ENCODE results near the gene OTOL1. TPM values are rescaled to one million over a fixed set of nuclear protein-coding genes. Genes with fewer than 3 reads are reported as not detected.

Gene OTOL1
- not detected in 2 replicates for total RNA-seq (ENCODE audit: low replicate concordance)

- no peak for DNase-seq (ENCODE audit: low read depth)
- no peak for TF ChIP-seq CTCF (IDR thresholded peaks at IDR 0.05; ENCODE audit: insufficient read depth, low read length)
- H3K4me3 ChIP-seq (ENCODE audit: low read depth, low read length) = no peak within 1 kb of the TSS
Measured at GRCh38 chr3:161496508-161496907, at the start of gene OTOL1. TSS of gene OTOL1 (plus strand) at chr3:161496808. CDS start at chr3:161496808, 0 bp downstream.

GRCh38 chr3:161449785-161450184 is 46.8 kb upstream of the OTOL1 start:
- DNase-seq (ENCODE audit: low read depth) = no peak
- no peak overlapping the region for H3K4me3 ChIP-seq (ENCODE audit: low read depth, low read length)
- TF ChIP-seq CTCF (IDR thresholded peaks at IDR 0.05; ENCODE audit: insufficient read depth, low read length) = no peak

GRCh38 chr3:161452179-161452578 is 44.4 kb upstream of the OTOL1 start:
- DNase-seq (ENCODE audit: low read depth) = no peak
- no peak for TF ChIP-seq CTCF (IDR thresholded peaks at IDR 0.05; ENCODE audit: insufficient read depth, low read length)
- H3K4me3 ChIP-seq (ENCODE audit: low read depth, low read length) = no peak overlapping the region

GRCh38 chr3:161454615-161455014 is 42.0 kb upstream of the OTOL1 start:
- no peak overlapping the region for H3K4me3 ChIP-seq (ENCODE audit: low read depth, low read length)
- DNase-seq (ENCODE audit: low read depth) = no peak
- TF ChIP-seq CTCF (IDR thresholded peaks at IDR 0.05; ENCODE audit: insufficient read depth, low read length) = no peak

GRCh38 chr3:161455962-161456361 is 40.6 kb upstream of the OTOL1 start:
- H3K4me3 ChIP-seq (ENCODE audit: low read depth, low read length) = no peak overlapping the region
- DNase-seq (ENCODE audit: low read depth) = no peak
- no peak for TF ChIP-seq CTCF (IDR thresholded peaks at IDR 0.05; ENCODE audit: insufficient read depth, low read length)

GRCh38 chr3:161462138-161462537 is 34.5 kb upstream of the OTOL1 start:
- DNase-seq (ENCODE audit: low read depth) = no peak
- TF ChIP-seq CTCF (IDR thresholded peaks at IDR 0.05; ENCODE audit: insufficient read depth, low read length) = no peak
- no peak overlapping the region for H3K4me3 ChIP-seq (ENCODE audit: low read depth, low read length)

- H3K4me3 ChIP-seq (ENCODE audit: low read depth, low read length) = no peak overlapping the region
- no peak for DNase-seq (ENCODE audit: low read depth)
- TF ChIP-seq CTCF (IDR thresholded peaks at IDR 0.05; ENCODE audit: insufficient read depth, low read length) = no peak
Measured at GRCh38 chr3:161471211-161471610, 25.4 kb upstream of the OTOL1 start.
